ENCODE data around the gene ALKBH4. TPM values are rescaled to one million over a fixed set of nuclear protein-coding genes. Genes with fewer than 3 reads are reported as not detected.

The ALKBH4 gene
- total and polyA plus RNA-seq, 10 of the 15 experiments (the other 5 are each of a cell fraction or from before 2014, with no cell fraction given), result 4.1 to 16.9 (median 11.3) TPM

- 0 out of 2 replicates have a peak, but pooled peaks have one; percentile 15 for TF ChIP-seq REST (IDR thresholded peaks at IDR 0.05; ENCODE audit: low read depth, low read length)
- TF ChIP-seq SRF (IDR thresholded peaks at IDR 0.05; ENCODE audit: low read depth in 2 of 2, low read length in 2 of 2), result 0 out of 4 replicates have a peak, but pooled peaks of 1 of the 2 experiments have one; percentile 18
- TF ChIP-seq BACH1 (IDR thresholded peaks at IDR 0.05; ENCODE audit: borderline replicate concordance), result peak; percentile 22; the same call in 1 of the 2 replicates
- TF ChIP-seq KDM1A (IDR thresholded peaks at IDR 0.05; ENCODE audit: borderline replicate concordance), result no peak
- no peak for TF ChIP-seq SIN3A (IDR thresholded peaks at IDR 0.05; ENCODE audit: low read depth, low read length)
- TF ChIP-seq, protein P1, sequence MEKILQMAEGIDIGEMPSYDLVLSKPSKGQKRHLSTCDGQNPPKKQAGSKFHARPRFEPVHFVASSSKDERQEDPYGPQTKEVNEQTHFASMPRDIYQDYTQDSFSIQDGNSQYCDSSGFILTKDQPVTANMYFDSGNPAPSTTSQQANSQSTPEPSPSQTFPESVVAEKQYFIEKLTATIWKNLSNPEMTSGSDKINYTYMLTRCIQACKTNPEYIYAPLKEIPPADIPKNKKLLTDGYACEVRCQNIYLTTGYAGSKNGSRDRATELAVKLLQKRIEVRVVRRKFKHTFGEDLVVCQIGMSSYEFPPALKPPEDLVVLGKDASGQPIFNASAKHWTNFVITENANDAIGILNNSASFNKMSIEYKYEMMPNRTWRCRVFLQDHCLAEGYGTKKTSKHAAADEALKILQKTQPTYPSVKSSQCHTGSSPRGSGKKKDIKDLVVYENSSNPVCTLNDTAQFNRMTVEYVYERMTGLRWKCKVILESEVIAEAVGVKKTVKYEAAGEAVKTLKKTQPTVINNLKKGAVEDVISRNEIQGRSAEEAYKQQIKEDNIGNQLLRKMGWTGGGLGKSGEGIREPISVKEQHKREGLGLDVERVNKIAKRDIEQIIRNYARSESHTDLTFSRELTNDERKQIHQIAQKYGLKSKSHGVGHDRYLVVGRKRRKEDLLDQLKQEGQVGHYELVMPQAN (conservative IDR thresholded peaks at IDR 0.05), result peak; percentile 48; the same call in 1 of the 2 replicates
- no peak for TF ChIP-seq SUZ12 (IDR thresholded peaks at IDR 0.05; ENCODE audit: unreplicated experiment)
- no peak for TF ChIP-seq RBBP5 (conservative IDR thresholded peaks at IDR 0.05)
- peak; percentile 30; the same call in 1 of the 2 replicates for TF ChIP-seq TCF3 (IDR thresholded peaks at IDR 0.05; ENCODE audit: borderline replicate concordance, insufficient read depth, low read depth, low read length)
- peak; percentile 82; the same call in 2 of the 3 replicates for TF ChIP-seq POU2F2 (IDR thresholded peaks at IDR 0.05; ENCODE audit: borderline replicate concordance, low read depth, low read length)
- TF ChIP-seq RAD51 (IDR thresholded peaks at IDR 0.05), result no peak
- no peak for TF ChIP-seq SREBF1 (IDR thresholded peaks at IDR 0.05; ENCODE audit: low read length)
- TF ChIP-seq, protein P2, sequence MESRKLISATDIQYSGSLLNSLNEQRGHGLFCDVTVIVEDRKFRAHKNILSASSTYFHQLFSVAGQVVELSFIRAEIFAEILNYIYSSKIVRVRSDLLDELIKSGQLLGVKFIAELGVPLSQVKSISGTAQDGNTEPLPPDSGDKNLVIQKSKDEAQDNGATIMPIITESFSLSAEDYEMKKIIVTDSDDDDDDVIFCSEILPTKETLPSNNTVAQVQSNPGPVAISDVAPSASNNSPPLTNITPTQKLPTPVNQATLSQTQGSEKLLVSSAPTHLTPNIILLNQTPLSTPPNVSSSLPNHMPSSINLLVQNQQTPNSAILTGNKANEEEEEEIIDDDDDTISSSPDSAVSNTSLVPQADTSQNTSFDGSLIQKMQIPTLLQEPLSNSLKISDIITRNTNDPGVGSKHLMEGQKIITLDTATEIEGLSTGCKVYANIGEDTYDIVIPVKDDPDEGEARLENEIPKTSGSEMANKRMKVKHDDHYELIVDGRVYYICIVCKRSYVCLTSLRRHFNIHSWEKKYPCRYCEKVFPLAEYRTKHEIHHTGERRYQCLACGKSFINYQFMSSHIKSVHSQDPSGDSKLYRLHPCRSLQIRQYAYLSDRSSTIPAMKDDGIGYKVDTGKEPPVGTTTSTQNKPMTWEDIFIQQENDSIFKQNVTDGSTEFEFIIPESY (IDR thresholded peaks at IDR 0.05), result no peak
- TF ChIP-seq E4F1 (IDR thresholded peaks at IDR 0.05; ENCODE audit: borderline replicate concordance, partially characterized antibody), result no peak
- TF ChIP-seq SMAD5 (IDR thresholded peaks at IDR 0.05; ENCODE audit: low read depth), result peak; percentile 55; the same call in 1 of the 2 replicates
- peak; percentile 92 for TF ChIP-seq POLR2AphosphoS2 (IDR thresholded peaks at IDR 0.05; ENCODE audit: low read depth, low read length)
- peak; percentile 14; the same call in 1 of the 2 replicates for TF ChIP-seq HCFC1 (IDR thresholded peaks at IDR 0.05; ENCODE audit: low read length)
- no peak for TF ChIP-seq EGR1 (IDR thresholded peaks at IDR 0.05; ENCODE audit: borderline replicate concordance in 1 of 2, low read depth in 2 of 2, low read length in 2 of 2)
- TF ChIP-seq ZNF217 (IDR thresholded peaks at IDR 0.05), result no peak
- peak; percentile 42; the same call in 1 of the 2 replicates for TF ChIP-seq GATAD2B (conservative IDR thresholded peaks at IDR 0.05; ENCODE audit: low read depth)
Observed at GRCh38 chr7:102425639-102426267, 38.9 kb downstream of the ALKBH4 start (continued).

Measured in GM12878 (cell line).